Neutrophil (primary cell): ENCODE measurements around the gene TMEM9B.

Experiments used
- H3K27ac ChIP-seq: fragments of 200-600 bp; sonication (generic); 2 replicates; pipeline ENCODE4 v1.5.1; 2016; ENCODE audit warnings: mild to moderate bottlenecking, moderate library complexity
- H3K27me3 ChIP-seq: fragments of 200-600 bp; sonication (generic); 2 replicates; pipeline ENCODE4 v1.6.0; 2016; ENCODE audit warnings: mild to moderate bottlenecking
- H3K36me3 ChIP-seq: fragments of 200-600 bp; sonication (generic); 2 replicates; pipeline ENCODE4 v1.5.1; 2017
- H3K4me1 ChIP-seq, 2 experiments: fragments of 200-600 bp in 1 of 2; sonication (generic) in 1 of 2; 1 replicate in 1 of 2; 2 replicates in 1 of 2; pipeline versions ENCODE4 v1.5.1 to v1.6.1; 2013 to 2016; ENCODE audit warnings: low read depth in 1 of 2, low read length in 1 of 2, mild to moderate bottlenecking in 1 of 2, moderate library complexity in 1 of 2; ENCODE audit not compliant: control insufficient read depth in 1 of 2, insufficient read depth in 1 of 2
- H3K4me3 ChIP-seq, 2 experiments: fragments of 200-600 bp in 1 of 2; sonication (generic) in 1 of 2; 1 replicate in 1 of 2; 2 replicates in 1 of 2; pipeline ENCODE4 v1.5.1; 2013 to 2016; ENCODE audit warnings: low read depth in 1 of 2, low read length in 1 of 2, mild to moderate bottlenecking in 1 of 2, moderate library complexity in 1 of 2
- H3K9me3 ChIP-seq: fragments of 200-600 bp; sonication (generic); 2 replicates; pipeline ENCODE4 v1.5.1; 2016
- CTCF ChIP-seq: fragments of 200-600 bp; sonication (generic); IDR thresholded peaks from 2 replicates; pipeline ENCODE4 v1.5.1; 2016; ENCODE audit warnings: antibody characterized with exemption

The TMEM9B gene

DNA sequence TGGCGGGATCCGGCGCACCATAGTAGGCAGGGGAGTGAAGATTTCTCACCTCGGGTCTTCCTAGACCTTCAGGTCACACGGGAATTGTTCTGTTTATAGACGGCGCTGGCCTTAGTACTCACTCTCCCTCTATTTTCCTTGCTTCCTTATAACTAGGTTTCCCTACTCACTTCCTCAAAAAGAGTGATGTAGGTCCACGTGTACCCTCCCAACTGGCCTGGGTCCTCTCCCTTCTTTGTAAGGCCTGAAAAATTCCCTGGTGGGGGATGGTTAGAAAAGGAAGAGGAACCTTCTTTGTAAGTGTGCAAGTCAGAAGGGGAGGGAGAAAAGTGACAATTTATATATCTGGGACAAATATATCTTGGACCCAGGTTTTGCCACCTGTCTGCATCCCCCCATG lies 2.9 kb upstream of the TMEM9B start:
- Histone ChIP-seq H3K36me3 (no peaks in the 10 kb centered on the region), H3K4me3 (no peak overlapping the region), H3K9me3 (no peaks in the 10 kb centered on the region), H3K27me3 (no peaks in the 10 kb centered on the region), H3K27ac (no peak overlapping the region), H3K4me1 (peaks cover 21 to 22% of the 10 kb centered on the region in 2 experiments)
- no peak for TF ChIP-seq CTCF

DNA sequence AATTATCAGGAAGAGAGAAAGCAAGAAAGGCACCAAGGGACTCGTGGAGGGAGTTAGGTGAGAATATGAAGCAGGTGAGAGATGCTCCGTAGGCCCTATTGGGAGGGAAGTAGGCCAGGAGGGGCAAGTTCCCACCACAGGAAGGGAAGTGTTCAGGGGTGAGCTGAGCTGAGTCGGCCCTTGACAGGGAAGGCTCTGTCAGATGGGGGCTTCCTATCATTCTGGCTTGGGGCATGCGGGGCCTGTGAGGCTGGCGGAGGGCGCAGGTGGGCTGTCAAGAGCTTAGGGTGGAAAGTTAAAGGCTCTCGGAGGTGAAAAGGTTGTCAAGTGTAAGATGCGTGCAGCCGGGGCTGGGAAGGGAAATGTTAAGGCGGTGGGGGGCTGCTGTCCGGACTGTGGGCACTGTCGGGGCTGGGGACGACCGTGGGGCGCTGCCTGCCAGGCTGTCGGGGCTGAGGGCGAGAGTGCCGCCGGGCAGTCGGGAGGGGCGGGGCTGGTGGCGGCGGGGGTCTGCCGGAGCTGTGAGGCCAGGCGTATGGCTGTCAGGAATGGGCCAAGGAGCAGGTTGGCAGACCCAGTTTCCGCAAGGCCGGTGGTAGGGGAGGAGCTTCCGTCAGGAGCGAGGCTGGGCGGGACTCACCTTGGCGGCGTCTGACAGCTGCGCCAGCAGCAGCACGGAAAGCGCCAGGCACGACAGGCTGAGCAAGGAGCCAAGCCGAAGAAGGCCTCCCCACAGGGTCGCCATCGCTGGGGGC lies 496 bp downstream of the TMEM9B start:
- H3K36me3 ChIP-seq = no peaks in the 10 kb centered on the region
- peak; percentile 22 for TF ChIP-seq CTCF
- H3K27ac ChIP-seq = peak overlapping the region; percentile 91
- H3K4me1 ChIP-seq = peaks cover 21 to 22% of the 10 kb centered on the region in 2 experiments
- H3K27me3 ChIP-seq = no peaks in the 10 kb centered on the region
- H3K9me3 ChIP-seq = no peaks in the 10 kb centered on the region
- H3K4me3 ChIP-seq = peak overlapping the region; percentile 74 to 75

DNA sequence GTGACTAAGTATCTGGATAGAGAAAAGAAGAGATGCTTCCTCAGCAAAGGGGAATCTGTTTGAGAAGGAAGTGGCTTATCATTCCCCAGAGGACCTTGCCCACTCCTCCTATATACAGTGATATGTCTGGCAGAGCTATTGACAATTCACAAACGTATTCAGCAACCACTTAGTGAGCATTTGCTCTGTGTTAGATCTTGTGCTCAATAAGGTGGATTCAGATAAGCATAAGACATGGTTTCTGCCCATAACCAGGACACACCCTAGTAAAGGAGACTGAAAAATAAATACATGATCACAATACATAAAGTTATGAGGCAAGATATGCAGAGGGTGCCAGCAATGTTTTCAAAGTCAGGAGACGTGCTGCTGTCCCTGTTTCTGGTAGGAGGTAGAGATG lies 1.4 kb downstream of the TMEM9B start:
- Histone ChIP-seq H3K27me3 (no peaks in the 10 kb centered on the region), H3K4me1 (peaks cover 21 to 22% of the 10 kb centered on the region in 2 experiments), H3K36me3 (no peaks in the 10 kb centered on the region), H3K9me3 (no peaks in the 10 kb centered on the region), H3K27ac (peak overlapping the region; percentile 91), H3K4me3 (no peak overlapping the region)
- TF ChIP-seq CTCF = no peak

- H3K27ac ChIP-seq = no peak overlapping the region
- H3K4me1 ChIP-seq = peaks cover 21 to 22% of the 10 kb centered on the region in 2 experiments
- no peaks in the 10 kb centered on the region for H3K27me3 ChIP-seq
- H3K4me3 ChIP-seq = no peak overlapping the region
- no peak for TF ChIP-seq CTCF
- no peaks in the 10 kb centered on the region for H3K9me3 ChIP-seq
- peaks cover 3% of the 10 kb centered on the region for H3K36me3 ChIP-seq
These were observed 2.8 kb downstream of the TMEM9B start for GRCh38 chr11:8961401-8961800.

- H3K4me1 ChIP-seq = peaks cover 16% of the 10 kb centered on the region in 2 experiments
- H3K36me3 ChIP-seq = peaks cover 19% of the 10 kb centered on the region
- no peaks in the 10 kb centered on the region for H3K27me3 ChIP-seq
- no peak overlapping the region for H3K4me3 ChIP-seq
- no peaks in the 10 kb centered on the region for H3K9me3 ChIP-seq
- H3K27ac ChIP-seq = no peak overlapping the region
- TF ChIP-seq CTCF = no peak
These were observed 4.6 kb downstream of the TMEM9B start for GRCh38 chr11:8959546-8960166.
